Panc1 (cell line): ENCODE measurements around the gene RALGPS2.

ENCODE experiments used
- POLR2AphosphoS5 ChIP-seq: IDR thresholded peaks from 2 replicates; pipeline ENCODE4 v1.6.1; 2012; ENCODE audit warnings: mild to moderate bottlenecking, low read depth, low read length, moderate library complexity
- SIN3A ChIP-seq: IDR thresholded peaks from 2 replicates; pipeline ENCODE4 v1.6.1; 2012; ENCODE audit warnings: low read depth, mild to moderate bottlenecking, low read length, moderate library complexity, borderline replicate concordance; ENCODE audit not compliant: insufficient read depth
- TF ChIP-seq, protein P1 (sequence below): fragments of 450-650 bp; IDR thresholded peaks from 2 replicates; pipeline ENCODE4 v1.5.1; 2017; ENCODE audit warnings: mild to moderate bottlenecking
- TF ChIP-seq, protein P2 (sequence below), 2 experiments: IDR thresholded peaks; 2 replicates each; pipeline ENCODE4 v1.6.1; 2011 to 2012; ENCODE audit warnings: low read depth in 2 of 2, control low read depth in 1 of 2, low read length in 1 of 2, mild to moderate bottlenecking in 1 of 2, moderate library complexity in 1 of 2; ENCODE audit not compliant: insufficient read depth in 1 of 2

GRCh38 chr1:178862864-178863263, 137.8 kb downstream of the RALGPS2 start:
- TF ChIP-seq, protein P1, sequence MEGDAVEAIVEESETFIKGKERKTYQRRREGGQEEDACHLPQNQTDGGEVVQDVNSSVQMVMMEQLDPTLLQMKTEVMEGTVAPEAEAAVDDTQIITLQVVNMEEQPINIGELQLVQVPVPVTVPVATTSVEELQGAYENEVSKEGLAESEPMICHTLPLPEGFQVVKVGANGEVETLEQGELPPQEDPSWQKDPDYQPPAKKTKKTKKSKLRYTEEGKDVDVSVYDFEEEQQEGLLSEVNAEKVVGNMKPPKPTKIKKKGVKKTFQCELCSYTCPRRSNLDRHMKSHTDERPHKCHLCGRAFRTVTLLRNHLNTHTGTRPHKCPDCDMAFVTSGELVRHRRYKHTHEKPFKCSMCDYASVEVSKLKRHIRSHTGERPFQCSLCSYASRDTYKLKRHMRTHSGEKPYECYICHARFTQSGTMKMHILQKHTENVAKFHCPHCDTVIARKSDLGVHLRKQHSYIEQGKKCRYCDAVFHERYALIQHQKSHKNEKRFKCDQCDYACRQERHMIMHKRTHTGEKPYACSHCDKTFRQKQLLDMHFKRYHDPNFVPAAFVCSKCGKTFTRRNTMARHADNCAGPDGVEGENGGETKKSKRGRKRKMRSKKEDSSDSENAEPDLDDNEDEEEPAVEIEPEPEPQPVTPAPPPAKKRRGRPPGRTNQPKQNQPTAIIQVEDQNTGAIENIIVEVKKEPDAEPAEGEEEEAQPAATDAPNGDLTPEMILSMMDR: no peak
- no peak for TF ChIP-seq SIN3A
- no peak for TF ChIP-seq POLR2AphosphoS5
- TF ChIP-seq, protein P2, sequence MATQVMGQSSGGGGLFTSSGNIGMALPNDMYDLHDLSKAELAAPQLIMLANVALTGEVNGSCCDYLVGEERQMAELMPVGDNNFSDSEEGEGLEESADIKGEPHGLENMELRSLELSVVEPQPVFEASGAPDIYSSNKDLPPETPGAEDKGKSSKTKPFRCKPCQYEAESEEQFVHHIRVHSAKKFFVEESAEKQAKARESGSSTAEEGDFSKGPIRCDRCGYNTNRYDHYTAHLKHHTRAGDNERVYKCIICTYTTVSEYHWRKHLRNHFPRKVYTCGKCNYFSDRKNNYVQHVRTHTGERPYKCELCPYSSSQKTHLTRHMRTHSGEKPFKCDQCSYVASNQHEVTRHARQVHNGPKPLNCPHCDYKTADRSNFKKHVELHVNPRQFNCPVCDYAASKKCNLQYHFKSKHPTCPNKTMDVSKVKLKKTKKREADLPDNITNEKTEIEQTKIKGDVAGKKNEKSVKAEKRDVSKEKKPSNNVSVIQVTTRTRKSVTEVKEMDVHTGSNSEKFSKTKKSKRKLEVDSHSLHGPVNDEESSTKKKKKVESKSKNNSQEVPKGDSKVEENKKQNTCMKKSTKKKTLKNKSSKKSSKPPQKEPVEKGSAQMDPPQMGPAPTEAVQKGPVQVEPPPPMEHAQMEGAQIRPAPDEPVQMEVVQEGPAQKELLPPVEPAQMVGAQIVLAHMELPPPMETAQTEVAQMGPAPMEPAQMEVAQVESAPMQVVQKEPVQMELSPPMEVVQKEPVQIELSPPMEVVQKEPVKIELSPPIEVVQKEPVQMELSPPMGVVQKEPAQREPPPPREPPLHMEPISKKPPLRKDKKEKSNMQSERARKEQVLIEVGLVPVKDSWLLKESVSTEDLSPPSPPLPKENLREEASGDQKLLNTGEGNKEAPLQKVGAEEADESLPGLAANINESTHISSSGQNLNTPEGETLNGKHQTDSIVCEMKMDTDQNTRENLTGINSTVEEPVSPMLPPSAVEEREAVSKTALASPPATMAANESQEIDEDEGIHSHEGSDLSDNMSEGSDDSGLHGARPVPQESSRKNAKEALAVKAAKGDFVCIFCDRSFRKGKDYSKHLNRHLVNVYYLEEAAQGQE (IDR thresholded peaks at IDR 0.05; ENCODE audit: insufficient read depth in 1 of 2, low read depth in 2 of 2, low read length in 1 of 2): no peak
